HFF-Myc (cell line): ENCODE data around the gene NPLOC4.
"Not testable (repeated sequence)": the region's sequence is repeated elsewhere in the genome, so short reads cannot be mapped to it uniquely, and the experiment has no call there.

ENCODE experiments used
- DNase-seq: peaks from one replicate; pipeline ENCODE4 v3.0.0-alpha.2; 2011; ENCODE audit warnings: low read depth; ENCODE audit errors: extremely low read depth
- H3K4me3 ChIP-seq: replicated peaks from 2 replicates; pipeline ENCODE4 v1.5.1; 2011; ENCODE audit warnings: low read depth, mild to moderate bottlenecking, control low read depth, low read length
- TF ChIP-seq, protein P1 (sequence below): IDR thresholded peaks from 2 replicates; pipeline ENCODE4 v1.5.1; 2012; ENCODE audit warnings: mild to moderate bottlenecking, low read depth, low read length, control low read depth; ENCODE audit errors: missing control alignments

NPLOC4 gene

DNA sequence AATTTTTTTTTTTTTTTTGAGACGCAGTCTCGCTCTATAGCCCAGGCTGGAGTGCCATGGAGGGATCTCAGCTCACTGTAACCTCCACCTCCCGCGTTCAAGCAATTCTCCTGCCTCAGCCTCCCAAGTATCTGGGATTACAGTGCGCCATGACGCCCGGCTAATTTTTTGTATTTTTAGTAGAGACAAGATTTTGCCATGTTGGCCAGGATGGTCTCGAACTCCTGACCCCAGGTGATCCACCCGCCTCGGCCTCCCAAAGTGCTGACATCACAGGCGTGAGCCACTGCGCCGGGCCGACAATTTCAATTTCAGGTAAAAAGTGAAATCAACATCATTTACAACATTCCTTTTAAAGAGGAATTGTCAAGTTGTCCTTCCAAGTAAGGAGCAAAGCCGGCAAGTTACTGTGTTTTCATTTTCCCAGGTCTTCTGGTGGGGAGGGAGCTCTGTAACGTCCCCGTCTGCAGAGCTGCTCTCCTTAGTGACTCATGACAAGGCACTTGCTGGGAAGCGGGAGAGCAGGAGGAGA is 873 bp downstream of the NPLOC4 start:
- peak overlapping the region; percentile 61 for H3K4me3 ChIP-seq
- TF ChIP-seq, protein P1, sequence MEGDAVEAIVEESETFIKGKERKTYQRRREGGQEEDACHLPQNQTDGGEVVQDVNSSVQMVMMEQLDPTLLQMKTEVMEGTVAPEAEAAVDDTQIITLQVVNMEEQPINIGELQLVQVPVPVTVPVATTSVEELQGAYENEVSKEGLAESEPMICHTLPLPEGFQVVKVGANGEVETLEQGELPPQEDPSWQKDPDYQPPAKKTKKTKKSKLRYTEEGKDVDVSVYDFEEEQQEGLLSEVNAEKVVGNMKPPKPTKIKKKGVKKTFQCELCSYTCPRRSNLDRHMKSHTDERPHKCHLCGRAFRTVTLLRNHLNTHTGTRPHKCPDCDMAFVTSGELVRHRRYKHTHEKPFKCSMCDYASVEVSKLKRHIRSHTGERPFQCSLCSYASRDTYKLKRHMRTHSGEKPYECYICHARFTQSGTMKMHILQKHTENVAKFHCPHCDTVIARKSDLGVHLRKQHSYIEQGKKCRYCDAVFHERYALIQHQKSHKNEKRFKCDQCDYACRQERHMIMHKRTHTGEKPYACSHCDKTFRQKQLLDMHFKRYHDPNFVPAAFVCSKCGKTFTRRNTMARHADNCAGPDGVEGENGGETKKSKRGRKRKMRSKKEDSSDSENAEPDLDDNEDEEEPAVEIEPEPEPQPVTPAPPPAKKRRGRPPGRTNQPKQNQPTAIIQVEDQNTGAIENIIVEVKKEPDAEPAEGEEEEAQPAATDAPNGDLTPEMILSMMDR, result no peak
- no peak for DNase-seq

DNA sequence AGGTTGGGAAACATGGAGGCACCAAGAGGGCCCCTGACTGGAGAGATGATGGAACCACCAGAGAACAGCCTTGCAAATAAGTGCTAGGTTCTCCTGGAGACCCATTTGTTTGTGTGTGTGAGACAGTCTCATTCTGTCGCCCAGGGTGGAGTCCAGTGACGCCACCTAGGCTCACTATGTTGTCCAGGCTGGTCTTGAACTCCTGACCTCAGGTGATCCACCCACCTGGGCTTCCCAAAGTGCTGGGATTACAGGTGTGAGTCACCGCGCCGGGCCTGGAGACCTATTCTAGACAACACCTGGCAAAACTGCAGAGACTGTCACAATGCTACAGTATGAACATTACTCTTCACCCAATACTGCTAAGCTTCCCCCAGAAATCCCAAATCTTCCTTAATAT is 1.5 kb downstream of the NPLOC4 start:
- peak overlapping the region; percentile 61 for H3K4me3 ChIP-seq
- no peak for DNase-seq
- TF ChIP-seq, protein P1, result no peak

DNA sequence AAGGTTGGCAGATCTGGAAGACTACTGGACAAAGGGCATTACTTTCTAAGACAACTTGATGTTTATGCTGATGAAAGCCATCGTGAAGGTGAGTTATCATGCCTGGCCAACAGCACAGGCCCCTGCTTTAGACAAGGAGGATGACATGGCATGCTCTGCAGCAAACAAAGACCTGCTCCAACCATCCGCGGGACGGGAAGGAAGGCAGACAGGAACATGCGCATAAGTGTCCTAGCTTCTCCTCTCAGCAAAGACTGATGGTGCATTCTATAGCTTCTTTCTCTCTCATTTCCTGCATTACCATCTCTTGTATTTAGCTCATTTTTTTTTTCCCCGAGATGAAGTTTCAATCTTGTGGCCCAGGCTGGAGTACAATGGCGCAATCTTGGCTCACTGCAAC is 5.4 kb downstream of the NPLOC4 start:
- DNase-seq, result no peak
- TF ChIP-seq, protein P1, result no peak
- no peak overlapping the region for H3K4me3 ChIP-seq

DNA sequence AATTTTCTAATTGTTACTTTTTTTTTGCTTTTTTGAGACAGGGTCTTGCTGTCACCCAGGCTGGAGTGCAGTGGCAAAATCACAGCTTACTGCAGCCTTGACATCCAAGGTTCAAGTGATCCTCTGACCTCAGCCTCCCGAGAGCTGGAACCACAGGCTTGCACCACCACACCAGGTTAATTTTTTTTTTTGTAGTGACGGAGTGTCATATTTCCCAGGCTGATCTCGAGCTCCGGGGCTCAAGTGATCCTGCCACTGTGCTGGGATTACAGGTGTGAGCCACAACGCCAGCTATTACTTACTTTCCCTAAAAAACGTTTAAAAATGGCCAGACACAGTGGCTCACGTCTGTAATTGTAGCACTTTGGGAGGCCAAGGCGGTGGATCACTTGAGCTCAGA is 6.6 kb downstream of the NPLOC4 start:
- TF ChIP-seq, protein P1, result no peak
- DNase-seq, result no peak
- no peak overlapping the region for H3K4me3 ChIP-seq

DNA sequence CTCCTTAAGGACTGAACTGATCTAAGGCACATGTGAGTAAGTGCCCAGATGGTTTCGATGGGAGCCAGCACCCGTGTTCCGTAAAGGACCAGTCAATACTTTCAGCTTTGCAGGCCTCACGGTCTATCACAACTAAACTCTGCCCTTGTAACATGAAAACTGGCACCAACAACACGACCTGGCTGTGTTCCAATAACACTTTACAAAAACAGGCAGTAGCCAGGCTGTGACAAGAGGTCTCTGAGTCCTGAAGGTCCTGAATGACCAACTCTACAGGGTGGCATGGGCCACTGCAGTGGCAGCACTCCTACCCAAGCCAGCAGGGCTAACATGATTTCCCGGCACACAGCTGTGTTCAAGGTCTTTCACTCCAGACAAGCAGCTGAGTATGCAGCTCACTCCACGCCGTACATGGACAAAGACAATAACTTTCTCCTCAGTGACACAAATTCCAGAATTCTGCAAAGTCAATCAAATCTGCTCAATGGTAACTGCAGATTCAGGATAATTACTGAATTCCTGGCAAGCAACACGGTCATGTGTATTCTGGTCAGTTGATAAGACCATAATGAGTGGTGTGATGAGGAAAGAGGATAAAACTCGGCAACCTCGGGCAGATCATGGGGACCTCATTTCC is 15.3 kb downstream of the NPLOC4 start:
- TF ChIP-seq, protein P1, result no peak
- H3K4me3 ChIP-seq, result no peak overlapping the region
- DNase-seq, result no peak

DNA sequence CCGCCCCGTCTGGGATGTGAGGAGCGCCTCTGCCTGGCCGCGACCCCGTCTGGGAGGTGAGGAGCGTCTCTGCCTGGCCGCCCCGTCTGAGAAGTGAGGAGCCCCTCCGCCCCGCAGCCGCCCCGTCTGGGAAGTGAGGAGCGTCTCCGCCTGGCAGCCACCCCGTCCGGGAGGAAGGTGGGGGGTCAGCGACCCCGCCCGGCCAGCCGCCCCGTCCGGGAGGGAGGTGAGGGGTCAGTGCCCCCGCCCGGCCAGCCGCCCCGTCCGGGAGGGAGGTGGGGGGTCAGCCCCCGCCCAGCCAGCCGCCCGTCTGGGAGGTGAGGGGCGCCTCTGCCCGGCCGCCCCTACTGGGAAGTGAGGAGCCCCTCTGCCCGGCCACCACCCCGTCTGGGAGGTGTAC is 18.6 kb downstream of the NPLOC4 start:
- H3K4me3 ChIP-seq, DNase-seq: not testable (repeated sequence)

DNA sequence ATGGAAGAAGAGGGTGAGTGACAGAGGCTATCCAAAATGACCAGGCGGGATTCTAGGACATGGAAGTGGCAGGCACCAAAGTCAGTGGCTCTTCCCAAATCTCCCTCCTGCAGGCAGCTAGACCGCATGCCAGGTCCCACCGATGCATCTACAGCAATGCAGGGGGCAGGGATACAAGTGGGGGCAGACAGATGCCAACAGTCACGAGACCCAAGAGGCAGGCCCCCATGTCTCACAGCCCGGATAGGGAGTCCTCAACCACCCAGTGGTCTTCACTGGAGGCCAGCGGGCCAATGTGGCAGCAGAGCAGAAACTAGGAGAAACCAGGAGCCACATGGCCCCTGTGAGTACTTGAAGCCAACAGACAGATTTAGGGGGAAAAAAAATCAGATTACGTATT is 20.0 kb downstream of the NPLOC4 start:
- H3K4me3 ChIP-seq, result no peak overlapping the region
- DNase-seq, result no peak
- TF ChIP-seq, protein P1, result no peak
